Glomerular endothelial cell (primary cell): ENCODE data around the gene NPIPB9. TPM values are rescaled to one million over a fixed set of nuclear protein-coding genes. Genes with fewer than 3 reads are reported as not detected.
"Not testable (repeated sequence)": the region's sequence is repeated elsewhere in the genome, so short reads cannot be mapped to it uniquely, and the experiment has no call there.

Experiments used
- DNase-seq: peaks from one replicate; pipeline ENCODE4 v3.0.0-alpha.2; 2011; ENCODE audit warnings: low read depth, low spot score; ENCODE audit errors: extremely low read depth
- total RNA-seq: library from RNA; depleted of rRNA; stranded (reverse); fragments of >200 nt; gene quantifications from 2 replicates; pipeline ENCODE4 v1.2.3, GENCODE V29; 2015

NPIPB9 gene
- total RNA-seq = 0.92 and 2.0 TPM in 2 replicates

GRCh38 chr16:28751487-28751886 is at the start of gene NPIPB9:
Gene NPIPB9, plus strand, starts transcription at chr16:28751787.
- not testable (repeated sequence) for DNase-seq

- not testable (repeated sequence) for DNase-seq
Observed at GRCh38 chr16:28704246-28704645, 47.3 kb upstream of the NPIPB9 start.

DNA sequence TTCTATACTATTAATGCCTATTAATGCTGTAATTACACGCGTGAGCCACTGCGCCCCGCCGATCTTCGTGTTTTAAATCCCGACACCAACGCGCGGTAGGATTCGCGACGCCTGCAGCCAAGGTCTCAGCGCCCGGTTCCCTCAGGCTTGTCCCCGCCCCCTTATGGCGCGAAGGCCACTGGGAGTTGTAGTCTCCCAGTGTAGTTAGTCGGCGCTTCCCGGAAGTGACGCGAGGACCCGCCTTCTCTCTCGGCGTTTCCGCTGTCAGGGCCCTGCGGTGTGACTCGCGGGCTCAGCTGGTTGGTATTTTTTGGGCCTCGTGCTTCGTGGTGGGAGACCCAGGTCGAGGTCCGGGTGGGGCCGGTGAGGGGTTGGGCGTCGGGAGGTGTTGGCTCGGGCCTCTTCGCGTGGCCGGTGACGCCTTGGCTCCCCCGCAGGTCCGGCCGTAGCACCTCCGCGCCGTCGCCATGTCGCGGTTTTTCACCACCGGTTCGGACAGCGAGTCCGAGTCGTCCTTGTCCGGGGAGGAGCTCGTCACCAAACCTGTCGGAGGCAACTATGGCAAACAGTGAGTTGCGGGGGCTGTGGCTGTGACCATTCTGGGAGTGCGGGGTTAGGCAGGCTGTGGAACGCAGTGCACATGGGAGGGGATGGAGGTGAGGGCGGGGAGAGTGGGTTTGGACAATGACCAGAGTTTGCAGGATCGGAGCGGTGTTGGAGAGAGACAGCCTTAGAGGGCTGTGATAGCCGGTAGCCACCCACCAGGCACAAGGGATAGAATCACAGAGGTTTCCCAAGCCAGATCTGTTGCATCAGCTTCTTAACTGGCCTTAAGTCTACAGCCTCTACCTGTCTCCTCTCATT is 40.1 kb upstream of the NPIPB9 start, which contains the start of gene EIF3C:
Gene EIF3C, plus strand, starts transcription at position 245 of the 864 bp plus-strand sequence. Its CDS starts 223 bp downstream, at position 468.
- not testable (repeated sequence) for DNase-seq

DNA sequence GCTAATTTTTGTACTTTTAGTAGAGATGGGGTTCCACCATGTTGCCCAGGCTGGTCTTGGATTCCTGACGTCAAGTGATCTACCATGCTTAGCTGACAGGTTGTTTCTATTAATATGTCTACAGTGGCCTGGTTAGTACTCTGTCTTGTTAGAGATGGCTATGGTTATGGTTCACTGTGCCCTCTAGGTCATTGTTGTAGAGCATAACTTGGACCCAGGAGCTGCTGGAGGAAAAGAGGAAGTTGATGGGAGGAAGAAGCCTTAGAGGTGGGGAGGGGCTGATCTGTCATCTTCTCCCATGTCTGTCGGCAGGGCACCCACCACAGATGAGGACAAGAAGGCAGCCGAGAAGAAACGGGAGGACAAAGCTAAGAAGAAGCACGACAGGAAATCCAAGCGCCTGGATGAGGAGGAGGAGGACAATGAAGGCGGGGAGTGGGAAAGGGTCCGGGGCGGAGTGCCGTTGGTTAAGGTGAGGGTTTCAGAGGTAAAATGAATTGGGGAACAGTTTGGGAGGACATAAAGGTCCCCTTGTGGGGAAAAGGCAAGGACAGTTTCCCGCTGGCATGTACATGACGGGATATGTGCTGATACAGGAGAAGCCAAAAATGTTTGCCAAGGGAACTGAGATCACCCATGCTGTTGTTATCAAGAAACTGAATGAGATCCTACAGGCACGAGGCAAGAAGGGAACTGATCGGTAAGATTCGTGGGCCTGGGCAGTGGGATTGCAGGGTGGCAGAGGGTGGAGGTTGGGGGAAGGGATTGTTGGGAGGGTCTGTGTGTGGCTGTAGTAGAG is 28.5 kb upstream of the NPIPB9 start:
- not testable (repeated sequence) for DNase-seq

DNA sequence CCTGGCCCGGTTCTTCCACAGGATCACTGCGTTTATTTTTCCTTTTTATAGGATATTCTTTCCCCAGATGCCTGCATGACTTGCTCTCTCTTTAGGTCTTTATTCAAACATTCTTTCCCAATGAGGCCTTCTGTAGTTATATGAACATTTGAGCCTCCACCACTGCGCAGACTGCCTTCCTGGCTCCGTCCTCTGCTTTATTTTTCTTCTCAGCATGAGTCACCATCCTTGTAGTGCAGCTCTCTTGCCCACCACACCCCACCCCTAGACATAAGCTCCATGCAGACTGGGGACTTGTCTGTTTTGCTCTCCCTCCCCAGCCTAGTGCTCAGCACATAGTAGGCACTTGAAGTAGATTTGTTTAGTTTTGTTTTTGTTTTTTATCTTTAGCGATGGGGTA is 20.3 kb upstream of the NPIPB9 start:
- DNase-seq = not testable (repeated sequence)

DNA sequence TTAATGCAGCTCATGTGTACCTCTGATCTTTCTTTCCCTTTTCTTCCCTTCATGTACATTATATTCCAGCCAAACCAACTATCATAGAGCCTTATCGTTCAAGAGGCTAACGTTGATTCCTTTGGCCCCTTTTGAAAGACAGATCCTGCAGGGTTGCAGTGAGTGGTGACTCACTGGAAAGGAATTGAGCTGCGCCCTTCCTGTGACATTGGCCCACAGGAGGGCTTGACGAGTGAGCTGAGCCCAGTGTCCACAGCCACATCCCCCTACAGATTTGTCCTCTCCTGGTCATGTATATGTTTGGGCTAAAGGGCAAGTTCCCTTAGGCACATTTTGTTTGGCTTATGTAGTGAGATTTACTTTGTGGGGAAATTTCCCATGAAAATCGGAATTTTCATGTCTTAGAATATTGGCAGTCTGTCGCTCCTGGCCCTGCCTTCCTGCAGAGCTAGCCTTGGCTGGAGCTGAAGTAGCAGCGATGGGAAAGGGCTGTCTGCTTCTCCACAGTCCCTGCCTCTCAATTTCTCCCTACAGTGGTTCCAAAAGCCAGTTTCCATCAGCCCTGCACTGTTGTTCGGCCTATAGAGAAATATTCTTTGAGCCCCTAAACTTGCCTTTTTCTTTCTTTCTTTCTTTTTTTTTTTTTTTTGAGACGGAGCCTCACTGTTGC is 19.0 kb upstream of the NPIPB9 start:
- DNase-seq = not testable (repeated sequence)

GRCh38 chr16:28739787-28740186 is 11.8 kb upstream of the NPIPB9 start:
- not testable (repeated sequence) for DNase-seq

DNA sequence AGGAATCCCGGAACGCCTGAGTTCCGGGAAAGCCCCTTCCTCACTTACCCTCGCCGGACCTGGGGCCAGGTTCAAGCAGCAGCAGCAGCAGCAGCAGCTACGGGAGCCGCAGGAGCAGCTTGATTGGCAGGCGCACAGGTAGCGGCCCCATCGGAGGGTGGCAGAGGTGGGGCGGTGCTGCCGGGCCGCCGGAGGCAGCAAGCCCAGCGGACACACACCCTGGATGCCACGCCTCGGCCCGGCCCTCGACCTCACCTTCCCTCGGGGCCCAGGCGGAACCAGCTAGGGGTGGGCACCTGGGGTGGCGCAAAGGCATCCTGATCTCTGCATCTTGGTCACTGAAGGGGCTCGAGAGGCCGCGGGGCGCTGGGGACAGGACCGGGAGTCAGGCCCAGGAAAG is 11.0 kb upstream of the NPIPB9 start:
- DNase-seq = not testable (repeated sequence)

GRCh38 chr16:28741295-28741694 is 10.3 kb upstream of the NPIPB9 start:
- not testable (repeated sequence) for DNase-seq

GRCh38 chr16:28746618-28747350 is 4.8 kb upstream of the NPIPB9 start:
- DNase-seq = not testable (repeated sequence)

DNA sequence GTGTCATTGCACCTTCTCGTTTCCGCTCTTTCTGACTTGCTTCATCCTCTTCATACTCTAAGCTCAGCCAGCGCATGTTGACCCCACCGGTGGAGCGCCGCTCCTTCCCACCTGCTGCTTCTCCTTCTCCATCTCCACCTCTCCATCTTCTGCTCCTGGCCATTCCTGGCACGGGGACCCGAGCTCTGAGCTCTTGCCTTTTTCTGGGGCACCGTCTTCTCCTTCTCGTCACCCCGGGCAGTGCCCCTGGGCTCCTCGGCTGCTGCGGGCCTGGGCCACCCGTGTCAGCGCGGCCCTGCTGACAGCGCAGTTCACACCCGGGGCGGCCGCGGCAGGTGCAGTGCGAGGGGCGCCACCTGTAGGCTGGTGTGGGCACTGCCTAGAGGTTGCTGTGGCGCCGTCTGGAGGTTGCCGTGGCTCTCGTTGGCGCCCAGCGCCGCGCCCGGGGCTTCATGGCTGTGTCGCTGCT is 1.6 kb upstream of the NPIPB9 start:
- not testable (repeated sequence) for DNase-seq

DNA sequence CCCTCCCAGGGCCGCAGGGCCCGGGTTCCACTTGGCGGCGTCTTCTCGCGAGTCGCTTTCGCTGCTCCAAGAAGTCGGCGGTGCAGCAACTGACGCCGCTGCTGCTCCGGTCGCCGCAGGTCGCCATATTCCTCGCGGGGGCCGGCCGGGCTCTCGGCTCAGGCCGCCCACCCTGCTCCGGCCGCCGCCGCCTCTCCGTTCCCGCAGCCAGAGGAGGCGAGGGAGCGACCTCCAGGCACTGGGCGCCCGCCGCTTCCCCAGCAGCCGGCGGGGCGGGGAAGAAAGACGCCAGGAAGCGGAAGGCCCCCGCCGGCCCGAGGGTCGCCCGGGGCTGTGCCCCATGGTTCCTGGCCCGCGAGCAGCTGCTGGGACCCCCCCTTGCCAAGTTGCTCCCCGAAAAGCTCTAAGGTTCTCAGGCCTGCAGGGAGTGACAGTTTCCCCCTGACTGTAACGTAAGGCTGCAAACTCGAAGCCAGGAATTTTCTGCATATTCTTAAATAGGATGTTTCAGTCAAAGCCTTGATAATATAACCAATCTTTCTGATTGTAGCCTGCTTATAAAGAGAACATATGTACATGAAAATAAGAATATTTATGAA is 1.0 kb upstream of the NPIPB9 start:
- DNase-seq = not testable (repeated sequence)

DNA sequence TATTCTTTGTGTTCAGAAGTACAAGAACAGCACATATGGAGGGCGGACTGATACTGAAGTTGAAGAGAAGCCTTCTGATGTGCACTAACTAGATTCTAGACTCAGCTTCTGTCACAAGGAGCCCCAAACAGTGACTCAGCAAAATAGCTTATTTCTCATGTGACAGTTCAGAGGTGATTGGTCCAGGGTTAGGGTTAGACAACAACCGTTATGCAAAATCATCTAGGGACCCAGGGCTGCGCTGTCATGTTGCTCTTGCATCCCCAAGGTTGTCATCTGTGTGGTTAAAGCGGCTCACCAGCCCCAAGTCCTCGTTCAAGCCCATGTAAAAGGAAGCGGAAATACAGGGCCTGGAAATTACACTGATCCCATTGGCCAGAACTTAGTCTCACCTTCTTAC is 30.1 kb downstream of the NPIPB9 start:
- not testable (repeated sequence) for DNase-seq

- not testable (repeated sequence) for DNase-seq
Observed at GRCh38 chr16:28782357-28782756, 30.8 kb downstream of the NPIPB9 start.

- DNase-seq = not testable (repeated sequence)
Observed at GRCh38 chr16:28802235-28803019, 50.8 kb downstream of the NPIPB9 start.

- not testable (repeated sequence) for DNase-seq
Observed at GRCh38 chr16:28807445-28808120, 56.0 kb downstream of the NPIPB9 start.

- no peak for DNase-seq
Observed at GRCh38 chr16:28820016-28820415, 68.4 kb downstream of the NPIPB9 start.

GRCh38 chr16:28820546-28820945 is 69.0 kb downstream of the NPIPB9 start:
- DNase-seq = not testable (repeated sequence)
